SU-DHL-6 (cell line): ENCODE results near the gene UBE2D2.

Source experiments
- EZH2phosphoT487 ChIP-seq: fragments of 200-600 bp; sonication (generic), shearing (Covaris generic); conservative IDR thresholded peaks from 2 replicates; pipeline ENCODE4 v1.6.1; 2018; ENCODE audit warnings: mild to moderate bottlenecking, antibody characterized with exemption, low read length, moderate library complexity, mixed read lengths
- TF ChIP-seq, protein P1 (sequence below): fragments of 200-600 bp; sonication (generic); IDR thresholded peaks from one replicate; pipeline ENCODE4 v1.5.1; 2017; ENCODE audit warnings: antibody characterized with exemption, mild to moderate bottlenecking, low read length, moderate library complexity; ENCODE audit not compliant: insufficient read depth, poor library complexity, severe bottlenecking

DNA sequence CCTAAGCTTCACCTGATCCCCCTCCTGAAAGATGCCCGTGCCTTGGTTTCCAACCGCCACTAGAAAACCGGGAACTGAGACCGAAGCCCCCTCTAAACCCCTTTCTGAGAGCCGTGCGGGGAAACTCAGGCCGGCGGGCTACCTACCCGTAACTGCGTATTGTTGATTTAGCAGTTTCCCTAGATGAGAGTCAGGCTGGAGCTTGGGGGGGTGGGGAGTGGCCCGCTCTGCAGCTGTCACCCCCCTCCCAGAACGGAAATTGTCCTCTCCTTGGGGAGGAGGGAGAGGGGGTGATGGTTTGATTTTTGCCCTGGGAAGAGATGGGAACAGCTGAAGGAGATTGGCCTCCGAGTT is 89.5 kb downstream of the UBE2D2 start:
- TF ChIP-seq, protein P1, sequence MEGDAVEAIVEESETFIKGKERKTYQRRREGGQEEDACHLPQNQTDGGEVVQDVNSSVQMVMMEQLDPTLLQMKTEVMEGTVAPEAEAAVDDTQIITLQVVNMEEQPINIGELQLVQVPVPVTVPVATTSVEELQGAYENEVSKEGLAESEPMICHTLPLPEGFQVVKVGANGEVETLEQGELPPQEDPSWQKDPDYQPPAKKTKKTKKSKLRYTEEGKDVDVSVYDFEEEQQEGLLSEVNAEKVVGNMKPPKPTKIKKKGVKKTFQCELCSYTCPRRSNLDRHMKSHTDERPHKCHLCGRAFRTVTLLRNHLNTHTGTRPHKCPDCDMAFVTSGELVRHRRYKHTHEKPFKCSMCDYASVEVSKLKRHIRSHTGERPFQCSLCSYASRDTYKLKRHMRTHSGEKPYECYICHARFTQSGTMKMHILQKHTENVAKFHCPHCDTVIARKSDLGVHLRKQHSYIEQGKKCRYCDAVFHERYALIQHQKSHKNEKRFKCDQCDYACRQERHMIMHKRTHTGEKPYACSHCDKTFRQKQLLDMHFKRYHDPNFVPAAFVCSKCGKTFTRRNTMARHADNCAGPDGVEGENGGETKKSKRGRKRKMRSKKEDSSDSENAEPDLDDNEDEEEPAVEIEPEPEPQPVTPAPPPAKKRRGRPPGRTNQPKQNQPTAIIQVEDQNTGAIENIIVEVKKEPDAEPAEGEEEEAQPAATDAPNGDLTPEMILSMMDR, result no peak
- TF ChIP-seq EZH2phosphoT487, result no peak
